ENCODE results near the gene GALNT17.

The GALNT17 gene

DNA sequence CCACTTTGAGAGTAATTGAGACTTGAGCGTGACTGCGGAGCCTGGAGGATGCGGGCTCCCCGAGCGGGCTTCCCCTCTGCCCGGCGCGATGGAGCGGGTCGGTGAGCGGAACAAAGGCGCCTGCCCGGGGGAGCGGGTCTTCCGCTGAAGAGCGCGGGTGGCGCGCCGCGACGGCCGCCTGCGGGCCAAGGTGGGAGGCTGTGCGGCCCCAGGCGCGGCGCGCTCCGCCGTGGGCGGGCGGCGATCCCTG lies at the start of gene GALNT17:
Gene GALNT17 (plus strand): TSS at position 18 of the 250 bp plus-strand sequence.
- peaks cover 33% of the 10 kb centered on the region for H3K4me1 ChIP-seq (ENCODE audit: insufficient read depth, low read length)
- H3K36me3 ChIP-seq (ENCODE audit: insufficient read depth, low read length), result peaks cover 18% of the 10 kb centered on the region
- no peaks in the 10 kb centered on the region for H3K9me3 ChIP-seq (ENCODE audit: low read length)
- peak within 1 kb of the TSS; percentile 86 for H2AFZ ChIP-seq (ENCODE audit: low read depth, low read length)
- peak within 1 kb of the TSS; percentile 83 for H3K4me3 ChIP-seq (ENCODE audit: low read length)
- H3K27me3 ChIP-seq (ENCODE audit: insufficient read depth, low read length), result no peaks in the 10 kb centered on the region

DNA sequence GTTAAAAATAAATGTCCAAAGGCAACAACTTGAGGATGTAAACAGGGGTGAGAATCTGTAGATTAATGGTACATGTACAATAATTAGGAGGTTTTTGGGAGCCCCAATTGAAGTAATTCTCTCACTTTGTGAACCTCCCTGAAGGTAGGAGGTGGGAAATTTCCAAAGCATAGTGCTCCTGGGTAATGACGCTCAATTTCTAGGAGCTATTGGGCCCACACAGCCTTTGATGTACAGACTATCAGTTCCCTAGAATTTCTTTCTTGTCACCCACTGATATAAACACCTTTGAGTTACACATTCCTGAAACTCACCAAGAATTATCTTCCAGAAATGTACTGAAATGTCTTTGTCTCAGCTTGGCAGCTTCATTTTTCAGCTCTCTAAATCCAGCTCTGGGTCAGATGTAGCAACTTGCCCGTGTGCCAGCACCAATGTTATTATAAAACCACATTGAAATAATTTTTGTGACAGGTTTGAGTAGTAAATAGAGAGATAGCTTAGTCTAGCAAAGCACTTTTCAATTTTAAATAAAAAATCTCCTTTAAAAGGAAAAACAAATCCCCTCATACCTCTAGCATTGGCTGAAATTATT lies 36.6 kb upstream of the GALNT17 start:
- H3K4me3 ChIP-seq (ENCODE audit: low read length), result no peak overlapping the region
- H3K36me3 ChIP-seq (ENCODE audit: insufficient read depth, low read length), result no peaks in the 10 kb centered on the region
- H3K9me3 ChIP-seq (ENCODE audit: low read length), result no peaks in the 10 kb centered on the region
- no peak overlapping the region for H2AFZ ChIP-seq (ENCODE audit: low read depth, low read length)
- peaks cover 5% of the 10 kb centered on the region for H3K4me1 ChIP-seq (ENCODE audit: insufficient read depth, low read length)
- H3K27me3 ChIP-seq (ENCODE audit: insufficient read depth, low read length), result no peaks in the 10 kb centered on the region

DNA sequence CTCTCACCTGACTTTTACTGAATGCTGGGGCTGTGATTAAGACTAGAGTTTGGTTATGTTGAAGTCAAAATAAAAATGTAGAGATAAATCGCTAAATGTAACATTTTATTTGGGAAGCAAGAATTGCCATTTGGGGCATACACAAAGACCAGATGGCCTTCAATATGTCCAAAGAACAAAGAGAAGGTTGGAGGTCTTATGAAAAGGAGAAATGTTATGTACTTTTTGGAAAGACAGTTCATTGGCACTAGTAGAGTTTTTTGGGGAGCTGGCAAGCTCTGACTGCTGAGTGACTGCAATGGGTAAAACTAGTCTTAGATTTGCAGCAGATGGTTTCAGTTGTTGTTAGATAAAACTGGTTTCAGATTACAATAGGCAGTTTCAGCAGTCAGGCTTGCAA lies 35.6 kb upstream of the GALNT17 start:
- peak overlapping the region; percentile 32 for H2AFZ ChIP-seq (ENCODE audit: low read depth, low read length)
- H3K36me3 ChIP-seq (ENCODE audit: insufficient read depth, low read length), result no peaks in the 10 kb centered on the region
- no peaks in the 10 kb centered on the region for H3K9me3 ChIP-seq (ENCODE audit: low read length)
- peaks cover 5% of the 10 kb centered on the region for H3K4me1 ChIP-seq (ENCODE audit: insufficient read depth, low read length)
- H3K4me3 ChIP-seq (ENCODE audit: low read length), result no peak overlapping the region
- H3K27me3 ChIP-seq (ENCODE audit: insufficient read depth, low read length), result no peaks in the 10 kb centered on the region

DNA sequence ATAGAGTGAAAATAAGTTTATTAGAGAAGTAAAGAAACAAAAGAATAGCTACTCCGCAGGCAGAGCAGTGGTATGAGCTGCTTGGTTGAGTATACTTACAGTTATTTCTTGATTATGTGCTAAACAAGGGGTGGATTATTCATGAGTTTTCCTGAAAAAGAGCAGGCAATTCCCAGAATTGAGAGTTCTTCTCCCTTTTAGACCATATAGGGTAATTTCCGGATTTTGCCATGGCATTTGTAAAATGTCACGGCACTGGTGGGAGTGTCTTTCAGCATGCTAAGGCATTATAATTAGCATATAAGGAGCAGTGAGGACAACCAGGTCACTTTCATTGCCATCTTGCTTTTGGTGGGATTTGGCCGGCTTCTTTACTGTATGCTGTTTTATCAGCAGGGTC lies 25.7 kb upstream of the GALNT17 start:
- H3K4me3 ChIP-seq (ENCODE audit: low read length), result no peak overlapping the region
- H3K36me3 ChIP-seq (ENCODE audit: insufficient read depth, low read length), result no peaks in the 10 kb centered on the region
- no peak overlapping the region for H2AFZ ChIP-seq (ENCODE audit: low read depth, low read length)
- H3K27me3 ChIP-seq (ENCODE audit: insufficient read depth, low read length), result no peaks in the 10 kb centered on the region
- no peaks in the 10 kb centered on the region for H3K4me1 ChIP-seq (ENCODE audit: insufficient read depth, low read length)
- no peaks in the 10 kb centered on the region for H3K9me3 ChIP-seq (ENCODE audit: low read length)

DNA sequence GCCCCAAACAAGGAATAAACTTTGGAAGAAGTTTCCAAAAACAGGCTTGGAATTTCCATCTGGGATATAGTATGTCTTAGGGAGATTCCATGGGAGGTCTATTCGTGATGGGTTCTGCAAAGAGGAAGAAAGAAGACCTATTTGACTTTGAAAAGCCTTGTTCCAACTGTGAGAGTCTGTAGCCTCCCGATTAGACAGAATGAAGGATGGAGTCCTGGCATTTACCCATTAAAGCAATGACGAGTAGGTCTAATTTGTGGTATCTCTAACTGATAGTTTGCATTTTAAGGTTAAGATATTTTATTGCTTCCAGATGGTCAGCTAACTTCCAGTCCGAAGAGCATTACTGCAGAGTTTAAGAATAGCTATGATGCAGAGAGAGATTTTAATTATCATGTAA lies 19.5 kb upstream of the GALNT17 start:
- H3K27me3 ChIP-seq (ENCODE audit: insufficient read depth, low read length), result peaks cover 3% of the 10 kb centered on the region
- H2AFZ ChIP-seq (ENCODE audit: low read depth, low read length), result no peak overlapping the region
- no peaks in the 10 kb centered on the region for H3K4me1 ChIP-seq (ENCODE audit: insufficient read depth, low read length)
- no peaks in the 10 kb centered on the region for H3K9me3 ChIP-seq (ENCODE audit: low read length)
- H3K4me3 ChIP-seq (ENCODE audit: low read length), result no peak overlapping the region
- H3K36me3 ChIP-seq (ENCODE audit: insufficient read depth, low read length), result no peaks in the 10 kb centered on the region

- Histone ChIP-seq H3K4me3 (ENCODE audit: low read length) (no peak overlapping the region), H3K36me3 (ENCODE audit: insufficient read depth, low read length) (no peaks in the 10 kb centered on the region), H3K27me3 (ENCODE audit: insufficient read depth, low read length) (peaks cover 5% of the 10 kb centered on the region), H3K4me1 (ENCODE audit: insufficient read depth, low read length) (peaks cover 5% of the 10 kb centered on the region), H3K9me3 (ENCODE audit: low read length) (no peaks in the 10 kb centered on the region), H2AFZ (ENCODE audit: low read depth, low read length) (no peak overlapping the region)
Observed at GRCh38 chr7:71120096-71120495, 11.8 kb upstream of the GALNT17 start.

DNA sequence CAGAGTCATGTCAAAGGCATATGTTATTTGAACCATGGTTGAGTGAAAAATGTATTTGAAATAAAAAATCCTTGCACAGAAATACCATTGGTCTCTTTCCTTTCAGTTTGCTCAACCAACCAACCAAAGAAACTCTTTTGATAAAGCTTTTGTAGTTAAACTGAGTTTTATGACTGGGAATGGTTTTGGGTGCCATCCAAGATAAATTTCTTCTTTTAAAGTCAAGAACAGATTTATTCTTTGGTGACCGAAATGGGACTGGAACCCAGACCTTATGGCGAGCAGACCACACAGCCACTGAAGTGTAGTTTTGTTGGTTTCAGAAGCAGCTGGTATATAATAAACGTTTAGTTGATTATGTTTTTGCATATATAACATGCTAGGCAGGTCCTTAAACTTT lies 2.8 kb upstream of the GALNT17 start:
- H3K9me3 ChIP-seq (ENCODE audit: low read length), result no peaks in the 10 kb centered on the region
- no peaks in the 10 kb centered on the region for H3K27me3 ChIP-seq (ENCODE audit: insufficient read depth, low read length)
- H3K36me3 ChIP-seq (ENCODE audit: insufficient read depth, low read length), result peaks cover 3% of the 10 kb centered on the region
- H3K4me3 ChIP-seq (ENCODE audit: low read length), result no peak overlapping the region
- no peak overlapping the region for H2AFZ ChIP-seq (ENCODE audit: low read depth, low read length)
- peaks cover 22% of the 10 kb centered on the region for H3K4me1 ChIP-seq (ENCODE audit: insufficient read depth, low read length)

DNA sequence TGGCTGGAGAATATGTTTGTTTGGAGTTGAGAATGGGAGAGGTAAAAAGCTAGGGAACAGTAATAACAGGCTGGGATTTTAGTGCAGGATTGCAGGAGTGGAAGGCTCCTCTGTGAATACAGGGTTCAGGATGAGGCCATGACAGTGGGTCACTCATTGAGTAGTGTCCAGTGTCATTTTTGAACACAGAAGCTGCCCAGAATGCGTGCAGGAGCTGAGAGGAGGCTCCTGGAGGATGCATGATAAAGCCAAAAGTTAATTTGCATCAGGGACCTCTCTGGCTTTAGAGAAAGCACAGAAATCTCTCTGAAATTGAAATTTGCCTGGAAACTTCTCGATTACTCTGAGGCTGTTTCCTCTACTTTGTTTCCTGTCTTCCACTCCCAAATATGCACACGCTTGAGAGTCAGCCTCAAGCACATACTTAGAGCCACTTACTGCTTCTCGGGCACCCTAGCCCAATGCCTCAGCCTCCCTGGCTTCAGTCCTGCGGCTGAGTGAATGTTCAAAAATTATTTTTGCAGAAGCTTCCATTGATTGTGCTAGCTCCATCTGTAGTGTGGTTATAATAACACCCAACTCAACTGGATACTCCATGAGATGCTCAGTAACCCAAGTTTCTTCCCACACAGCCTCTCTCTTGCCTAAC lies 1.8 kb upstream of the GALNT17 start:
- Histone ChIP-seq H3K4me3 (ENCODE audit: low read length) (peak overlapping the region; percentile 83), H3K36me3 (ENCODE audit: insufficient read depth, low read length) (peaks cover 11% of the 10 kb centered on the region), H3K9me3 (ENCODE audit: low read length) (no peaks in the 10 kb centered on the region), H3K4me1 (ENCODE audit: insufficient read depth, low read length) (peaks cover 29% of the 10 kb centered on the region), H2AFZ (ENCODE audit: low read depth, low read length) (peak overlapping the region; percentile 86), H3K27me3 (ENCODE audit: insufficient read depth, low read length) (no peaks in the 10 kb centered on the region)

DNA sequence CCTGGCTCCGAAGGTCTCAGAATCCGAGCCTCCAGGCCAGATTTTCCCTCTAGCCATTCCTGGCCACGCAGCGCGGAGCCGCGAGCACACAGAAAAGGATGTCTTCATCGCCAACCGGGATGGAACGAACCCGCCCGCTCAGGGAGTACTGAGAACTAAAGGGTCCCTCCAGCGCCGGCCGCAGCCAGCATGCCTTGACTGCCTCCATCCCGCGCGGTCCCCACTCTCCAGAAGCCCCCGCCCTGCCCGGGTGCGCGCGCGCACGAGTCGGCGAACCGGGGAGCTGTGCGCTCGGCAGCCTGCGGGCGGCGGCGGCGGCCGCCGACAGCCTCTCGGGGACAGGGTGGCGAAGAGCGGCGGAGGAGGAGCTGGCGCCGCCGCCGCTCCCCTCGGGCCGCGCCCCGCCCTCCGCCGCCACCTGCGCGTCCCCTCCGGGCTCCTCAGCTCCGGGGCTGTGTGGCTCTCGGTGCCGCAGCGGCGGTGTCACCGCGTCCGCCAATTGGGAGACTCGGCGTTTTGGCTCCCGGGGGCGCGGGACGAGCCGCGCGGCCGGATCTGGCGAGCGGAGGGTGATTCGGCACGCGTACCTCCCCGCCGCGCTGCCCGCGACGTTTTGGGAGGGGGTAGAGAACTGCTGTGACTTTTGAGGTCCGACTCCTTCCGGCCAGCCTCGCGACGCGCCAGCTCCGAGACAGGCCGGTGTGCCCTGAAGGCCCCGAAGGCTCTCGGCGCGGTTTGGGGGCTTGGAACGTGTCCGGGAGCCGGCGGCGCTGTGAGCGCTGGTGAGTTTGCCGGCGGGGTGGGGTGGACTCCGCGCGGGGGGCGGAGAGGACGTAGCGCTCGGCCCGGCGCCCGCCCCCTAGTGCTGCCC lies 453 bp upstream of the GALNT17 start:
- Histone ChIP-seq H2AFZ (ENCODE audit: low read depth, low read length) (peak overlapping the region; percentile 86), H3K36me3 (ENCODE audit: insufficient read depth, low read length) (peaks cover 18% of the 10 kb centered on the region), H3K9me3 (ENCODE audit: low read length) (no peaks in the 10 kb centered on the region), H3K4me1 (ENCODE audit: insufficient read depth, low read length) (peaks cover 33% of the 10 kb centered on the region), H3K27me3 (ENCODE audit: insufficient read depth, low read length) (no peaks in the 10 kb centered on the region), H3K4me3 (ENCODE audit: low read length) (peak overlapping the region; percentile 83)

DNA sequence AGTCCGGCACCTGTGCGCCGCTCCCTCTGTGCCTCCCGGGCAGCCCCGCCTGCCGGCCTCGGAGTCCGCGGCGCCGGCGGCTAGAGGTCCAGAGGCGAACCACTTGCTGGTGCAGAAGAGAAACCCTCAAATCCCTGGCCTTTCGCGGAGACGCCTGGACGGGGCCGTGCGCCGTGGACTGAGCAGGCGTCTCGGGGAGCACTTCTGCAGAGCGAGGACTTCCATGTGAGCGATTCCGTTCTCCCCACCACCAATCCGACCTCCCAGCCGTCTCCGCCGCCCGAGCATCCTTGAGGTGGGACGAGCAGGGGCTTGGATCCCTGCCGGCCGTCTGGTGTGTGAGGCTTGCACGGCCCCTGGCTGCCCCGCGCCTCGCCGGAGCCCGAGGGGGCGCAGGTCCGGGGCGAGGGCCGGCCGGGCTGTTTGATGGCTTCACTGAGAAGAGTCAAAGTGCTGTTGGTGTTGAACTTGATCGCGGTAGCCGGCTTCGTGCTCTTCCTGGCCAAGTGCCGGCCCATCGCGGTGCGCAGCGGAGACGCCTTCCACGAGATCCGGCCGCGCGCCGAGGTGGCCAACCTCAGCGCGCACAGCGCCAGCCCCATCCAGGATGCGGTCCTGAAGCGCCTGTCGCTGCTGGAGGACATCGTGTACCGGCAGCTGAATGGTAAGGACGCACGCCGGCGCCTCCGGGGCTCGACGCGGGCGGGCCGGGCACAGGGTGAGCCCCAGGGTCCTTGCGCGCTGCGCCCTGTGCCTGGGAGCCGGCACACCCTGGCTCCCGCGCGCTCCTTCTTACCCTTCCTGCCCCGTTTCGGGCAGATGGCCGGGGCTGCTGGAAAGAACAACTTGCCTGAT lies 660 bp downstream of the GALNT17 start:
- Histone ChIP-seq H3K4me3 (ENCODE audit: low read length) (peak overlapping the region; percentile 83), H3K4me1 (ENCODE audit: insufficient read depth, low read length) (peaks cover 33% of the 10 kb centered on the region), H3K36me3 (ENCODE audit: insufficient read depth, low read length) (peaks cover 19% of the 10 kb centered on the region), H2AFZ (ENCODE audit: low read depth, low read length) (peak overlapping the region; percentile 86), H3K27me3 (ENCODE audit: insufficient read depth, low read length) (no peaks in the 10 kb centered on the region), H3K9me3 (ENCODE audit: low read length) (no peaks in the 10 kb centered on the region)

DNA sequence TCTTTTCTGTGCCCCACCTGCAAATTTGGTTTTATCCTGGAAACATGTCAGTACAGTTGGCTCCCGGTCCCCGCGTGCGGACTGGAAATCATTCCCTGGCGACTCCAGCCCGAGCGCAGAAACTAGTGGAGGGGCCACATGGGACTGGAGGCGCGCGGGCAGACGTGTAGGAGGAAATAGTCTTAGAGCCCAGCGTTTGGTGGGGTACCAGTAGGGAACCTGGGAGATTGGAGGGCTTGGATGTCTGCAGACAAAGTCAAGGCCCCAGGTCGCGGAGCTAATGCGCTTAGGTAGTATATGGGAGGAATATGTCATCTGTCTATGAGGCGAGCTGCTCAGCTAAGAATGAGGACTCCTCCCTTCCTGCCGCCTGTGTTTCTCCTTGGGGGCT lies 1.3 kb downstream of the GALNT17 start:
- no peaks in the 10 kb centered on the region for H3K9me3 ChIP-seq (ENCODE audit: low read length)
- H3K4me1 ChIP-seq (ENCODE audit: insufficient read depth, low read length), result peaks cover 33% of the 10 kb centered on the region
- no peak overlapping the region for H2AFZ ChIP-seq (ENCODE audit: low read depth, low read length)
- H3K4me3 ChIP-seq (ENCODE audit: low read length), result peak overlapping the region; percentile 83
- peaks cover 23% of the 10 kb centered on the region for H3K36me3 ChIP-seq (ENCODE audit: insufficient read depth, low read length)
- H3K27me3 ChIP-seq (ENCODE audit: insufficient read depth, low read length), result no peaks in the 10 kb centered on the region

GRCh38 chr7:71133856-71134255 lies 1.9 kb downstream of the GALNT17 start:
- Histone ChIP-seq H2AFZ (ENCODE audit: low read depth, low read length) (no peak overlapping the region), H3K27me3 (ENCODE audit: insufficient read depth, low read length) (no peaks in the 10 kb centered on the region), H3K9me3 (ENCODE audit: low read length) (no peaks in the 10 kb centered on the region), H3K4me1 (ENCODE audit: insufficient read depth, low read length) (peaks cover 33% of the 10 kb centered on the region), H3K4me3 (ENCODE audit: low read length) (peak overlapping the region; percentile 83), H3K36me3 (ENCODE audit: insufficient read depth, low read length) (peaks cover 23% of the 10 kb centered on the region)

- Histone ChIP-seq H3K27me3 (ENCODE audit: insufficient read depth, low read length) (no peaks in the 10 kb centered on the region), H3K4me3 (ENCODE audit: low read length) (peak overlapping the region; percentile 83), H2AFZ (ENCODE audit: low read depth, low read length) (no peak overlapping the region), H3K9me3 (ENCODE audit: low read length) (peaks cover 3% of the 10 kb centered on the region), H3K4me1 (ENCODE audit: insufficient read depth, low read length) (peaks cover 26% of the 10 kb centered on the region), H3K36me3 (ENCODE audit: insufficient read depth, low read length) (peaks cover 31% of the 10 kb centered on the region)
Observed at GRCh38 chr7:71135116-71135515, 3.2 kb downstream of the GALNT17 start.

Measured in neuron (in vitro differentiated cells).